Measurements from ENCODE around the gene IBTK.
"Not testable (repeated sequence)": the region's sequence is repeated elsewhere in the genome, so short reads cannot be mapped to it uniquely, and the experiment has no call there.

Gene IBTK, protein sequence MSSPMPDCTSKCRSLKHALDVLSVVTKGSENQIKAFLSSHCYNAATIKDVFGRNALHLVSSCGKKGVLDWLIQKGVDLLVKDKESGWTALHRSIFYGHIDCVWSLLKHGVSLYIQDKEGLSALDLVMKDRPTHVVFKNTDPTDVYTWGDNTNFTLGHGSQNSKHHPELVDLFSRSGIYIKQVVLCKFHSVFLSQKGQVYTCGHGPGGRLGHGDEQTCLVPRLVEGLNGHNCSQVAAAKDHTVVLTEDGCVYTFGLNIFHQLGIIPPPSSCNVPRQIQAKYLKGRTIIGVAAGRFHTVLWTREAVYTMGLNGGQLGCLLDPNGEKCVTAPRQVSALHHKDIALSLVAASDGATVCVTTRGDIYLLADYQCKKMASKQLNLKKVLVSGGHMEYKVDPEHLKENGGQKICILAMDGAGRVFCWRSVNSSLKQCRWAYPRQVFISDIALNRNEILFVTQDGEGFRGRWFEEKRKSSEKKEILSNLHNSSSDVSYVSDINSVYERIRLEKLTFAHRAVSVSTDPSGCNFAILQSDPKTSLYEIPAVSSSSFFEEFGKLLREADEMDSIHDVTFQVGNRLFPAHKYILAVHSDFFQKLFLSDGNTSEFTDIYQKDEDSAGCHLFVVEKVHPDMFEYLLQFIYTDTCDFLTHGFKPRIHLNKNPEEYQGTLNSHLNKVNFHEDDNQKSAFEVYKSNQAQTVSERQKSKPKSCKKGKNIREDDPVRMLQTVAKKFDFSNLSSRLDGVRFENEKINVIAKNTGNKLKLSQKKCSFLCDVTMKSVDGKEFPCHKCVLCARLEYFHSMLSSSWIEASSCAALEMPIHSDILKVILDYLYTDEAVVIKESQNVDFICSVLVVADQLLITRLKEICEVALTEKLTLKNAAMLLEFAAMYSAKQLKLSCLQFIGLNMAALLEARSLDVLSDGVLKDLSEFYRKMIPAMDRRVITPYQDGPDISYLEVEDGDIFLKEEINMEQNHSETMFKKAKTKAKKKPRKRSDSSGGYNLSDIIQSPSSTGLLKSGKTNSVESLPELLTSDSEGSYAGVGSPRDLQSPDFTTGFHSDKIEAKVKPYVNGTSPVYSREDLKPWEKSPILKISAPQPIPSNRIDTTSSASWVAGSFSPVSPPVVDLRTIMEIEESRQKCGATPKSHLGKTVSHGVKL (N-terminal part only)

DNA sequence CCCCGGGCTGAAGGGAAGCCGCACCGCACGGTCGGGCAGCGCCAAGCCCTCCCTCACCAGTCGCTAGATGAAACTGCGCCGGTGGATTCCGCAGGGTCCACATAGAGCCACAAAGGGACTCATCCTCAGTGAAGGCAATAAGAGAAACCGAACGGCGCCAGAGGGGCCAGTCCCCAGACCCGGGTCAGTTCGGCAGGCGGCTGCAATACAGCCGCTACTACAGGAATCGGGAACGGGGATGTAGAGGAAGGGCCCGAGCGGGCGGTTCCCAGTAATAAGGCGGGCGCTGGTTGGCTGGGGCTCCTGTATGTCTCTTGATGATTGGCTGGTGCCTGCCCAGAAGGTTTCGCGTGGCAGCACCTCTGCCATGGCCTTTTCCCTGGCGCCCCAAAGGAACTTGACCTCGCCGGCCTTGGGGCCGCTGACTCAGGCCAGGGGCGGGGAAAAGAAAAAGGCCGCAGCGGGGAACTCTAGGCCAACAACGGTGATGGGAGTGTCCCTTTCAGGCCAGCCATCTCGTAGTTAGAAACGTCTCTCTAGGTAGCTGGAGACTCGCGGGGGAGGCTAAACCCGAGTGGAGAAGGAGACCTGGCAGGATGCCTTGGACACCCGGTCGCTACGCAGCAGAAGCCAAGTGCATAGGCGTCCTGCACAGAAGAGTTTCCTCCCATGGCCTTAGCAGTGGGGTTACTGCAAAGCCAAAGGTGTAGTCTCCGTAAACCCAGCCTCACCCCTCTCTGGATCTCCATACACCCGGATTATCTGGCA lies at the start of gene IBTK:
TSS of gene IBTK (minus strand) at position 240 of the 768 bp plus-strand sequence. CDS start 7,258 bp downstream, outside the sequence.
- TF ChIP-seq, protein P1, sequence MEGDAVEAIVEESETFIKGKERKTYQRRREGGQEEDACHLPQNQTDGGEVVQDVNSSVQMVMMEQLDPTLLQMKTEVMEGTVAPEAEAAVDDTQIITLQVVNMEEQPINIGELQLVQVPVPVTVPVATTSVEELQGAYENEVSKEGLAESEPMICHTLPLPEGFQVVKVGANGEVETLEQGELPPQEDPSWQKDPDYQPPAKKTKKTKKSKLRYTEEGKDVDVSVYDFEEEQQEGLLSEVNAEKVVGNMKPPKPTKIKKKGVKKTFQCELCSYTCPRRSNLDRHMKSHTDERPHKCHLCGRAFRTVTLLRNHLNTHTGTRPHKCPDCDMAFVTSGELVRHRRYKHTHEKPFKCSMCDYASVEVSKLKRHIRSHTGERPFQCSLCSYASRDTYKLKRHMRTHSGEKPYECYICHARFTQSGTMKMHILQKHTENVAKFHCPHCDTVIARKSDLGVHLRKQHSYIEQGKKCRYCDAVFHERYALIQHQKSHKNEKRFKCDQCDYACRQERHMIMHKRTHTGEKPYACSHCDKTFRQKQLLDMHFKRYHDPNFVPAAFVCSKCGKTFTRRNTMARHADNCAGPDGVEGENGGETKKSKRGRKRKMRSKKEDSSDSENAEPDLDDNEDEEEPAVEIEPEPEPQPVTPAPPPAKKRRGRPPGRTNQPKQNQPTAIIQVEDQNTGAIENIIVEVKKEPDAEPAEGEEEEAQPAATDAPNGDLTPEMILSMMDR (conservative IDR thresholded peaks at IDR 0.05; ENCODE audit: low read depth, low read length): no peak
- peak; percentile 93 for DNase-seq (ENCODE audit: low read depth)
- peak within 1 kb of the TSS; percentile 87 for H3K4me3 ChIP-seq (ENCODE audit: low read depth, low read length)

DNA sequence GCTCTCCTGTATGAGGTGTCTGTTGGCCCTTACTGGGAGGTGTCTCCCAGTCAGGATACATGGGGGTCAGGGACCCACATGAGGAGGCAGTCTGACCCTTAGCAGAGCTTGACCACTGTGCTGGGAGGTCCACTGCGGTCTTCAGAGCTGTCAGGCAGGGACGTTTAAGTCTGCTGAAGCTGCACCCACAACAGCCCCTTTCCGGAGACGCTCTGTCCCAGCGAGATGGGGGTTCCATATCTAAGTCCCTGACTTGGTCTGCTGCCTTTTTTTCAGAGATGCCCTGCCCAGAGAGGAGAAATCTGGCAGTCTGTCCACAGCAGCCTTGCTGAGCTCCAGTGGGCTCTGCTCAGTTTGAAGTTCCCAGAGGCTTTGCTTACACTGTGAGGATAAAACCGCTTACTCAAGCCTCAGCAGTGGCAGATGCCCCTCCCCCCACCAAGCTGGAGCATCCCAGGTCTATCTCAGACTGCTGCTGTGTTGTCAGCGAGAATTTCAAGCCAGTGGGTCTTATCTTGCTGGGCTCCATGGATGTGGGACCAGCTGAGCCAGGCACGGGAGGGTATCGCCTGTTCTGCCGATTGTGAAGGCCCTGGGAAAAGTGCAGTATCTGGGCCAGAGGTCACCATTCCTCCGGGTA lies 36.3 kb upstream of the IBTK start:
- DNase-seq (ENCODE audit: low read depth): no peak
- TF ChIP-seq, protein P1 (conservative IDR thresholded peaks at IDR 0.05; ENCODE audit: low read depth, low read length): no peak
- no peak overlapping the region for H3K4me3 ChIP-seq (ENCODE audit: low read depth, low read length)

DNA sequence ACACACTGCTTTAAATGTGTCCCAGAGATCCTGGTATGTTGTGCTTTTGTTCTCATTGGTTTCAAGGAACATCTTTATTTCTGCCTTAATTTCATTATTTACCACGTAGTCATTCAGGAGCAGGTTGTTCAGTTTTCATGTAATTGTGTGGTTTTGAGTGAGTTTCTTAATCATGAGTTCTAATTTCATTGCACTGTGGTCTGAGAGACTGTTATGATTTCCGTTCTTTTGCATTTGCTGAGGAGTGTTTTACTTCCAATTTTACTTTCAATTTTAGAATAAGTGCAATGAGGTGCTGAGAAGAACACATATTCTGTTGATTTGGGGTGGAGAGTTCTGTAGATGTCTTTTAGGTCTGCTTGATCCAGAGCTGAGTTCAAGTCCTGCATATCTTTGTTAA lies 34.0 kb upstream of the IBTK start:
- not testable (repeated sequence) for DNase-seq (ENCODE audit: low read depth); H3K4me3 ChIP-seq (ENCODE audit: low read depth, low read length)

DNA sequence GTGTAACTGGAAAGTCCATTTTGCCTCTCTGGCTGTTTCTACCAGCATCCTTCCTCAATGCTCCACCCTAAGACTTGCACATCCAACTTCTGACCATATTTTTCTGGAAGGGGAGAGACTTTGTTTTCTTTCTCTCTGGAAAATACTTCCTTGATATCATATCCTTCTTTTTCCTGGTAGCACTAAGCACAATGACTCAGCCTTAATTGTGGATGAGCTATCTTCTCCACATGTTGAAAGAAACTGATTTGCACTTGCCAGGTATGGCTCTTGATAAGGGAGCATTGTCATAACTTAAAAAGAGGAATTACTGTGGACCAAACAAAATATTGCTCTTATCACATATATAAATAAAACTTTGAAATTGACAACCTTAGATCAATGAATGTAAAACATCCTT lies 30.1 kb upstream of the IBTK start:
- DNase-seq (ENCODE audit: low read depth): no peak
- H3K4me3 ChIP-seq (ENCODE audit: low read depth, low read length): no peak overlapping the region
- TF ChIP-seq, protein P1 (conservative IDR thresholded peaks at IDR 0.05; ENCODE audit: low read depth, low read length): no peak

DNA sequence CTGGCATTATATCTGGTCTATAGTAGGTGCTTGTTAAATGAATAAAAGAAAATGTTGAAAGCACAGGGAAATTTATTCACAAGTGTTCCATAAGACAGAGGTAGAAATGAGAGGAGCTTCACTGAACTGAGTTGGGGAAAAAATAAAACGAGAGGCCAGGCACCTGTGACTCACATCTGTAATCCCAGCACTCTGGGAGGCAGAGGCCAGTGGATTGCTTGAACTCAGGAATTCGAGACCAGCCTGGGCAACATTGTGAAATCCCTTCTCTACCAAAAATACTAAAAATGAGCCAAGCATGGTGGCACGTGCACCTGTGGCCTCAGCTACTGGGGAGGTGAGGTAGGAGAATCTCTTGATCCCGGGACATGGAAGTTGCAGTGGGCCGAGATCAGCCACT lies 28.1 kb upstream of the IBTK start:
- no peak for DNase-seq (ENCODE audit: low read depth)
- H3K4me3 ChIP-seq (ENCODE audit: low read depth, low read length): no peak overlapping the region
- TF ChIP-seq, protein P1 (conservative IDR thresholded peaks at IDR 0.05; ENCODE audit: low read depth, low read length): no peak

DNA sequence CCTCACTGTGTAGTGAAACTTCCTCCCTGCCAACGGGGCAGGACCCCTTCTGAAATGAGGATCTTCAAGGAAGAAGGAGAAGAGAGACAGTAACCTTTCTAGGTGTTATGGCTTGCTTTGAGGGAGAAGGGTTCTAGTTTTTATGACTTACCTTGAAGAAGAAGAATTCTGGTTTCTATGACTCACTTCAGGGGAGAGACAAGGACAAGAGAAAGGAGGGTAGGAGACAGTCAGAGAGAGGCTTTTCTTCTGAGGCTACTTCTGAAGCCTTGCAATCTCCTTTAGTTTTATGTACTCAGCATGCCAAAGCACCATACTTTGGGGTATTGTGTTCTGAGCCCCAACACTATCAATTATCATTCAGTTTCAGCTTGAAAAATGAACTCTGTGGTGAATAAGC lies 25.8 kb upstream of the IBTK start:
- DNase-seq (ENCODE audit: low read depth): no peak
- TF ChIP-seq, protein P1 (conservative IDR thresholded peaks at IDR 0.05; ENCODE audit: low read depth, low read length): no peak
- no peak overlapping the region for H3K4me3 ChIP-seq (ENCODE audit: low read depth, low read length)

Data from choroid plexus epithelial cell (primary cell).